ENCODE measurements around the gene UCK1.

The UCK1 gene

GRCh38 chr9:131492070-131492469 is 39.0 kb downstream of the UCK1 start:
- DNase-seq, result no peak

GRCh38 chr9:131491001-131491710 is 39.9 kb downstream of the UCK1 start:
- no peak for DNase-seq

- no peak for DNase-seq
Measured at GRCh38 chr9:131490514-131490913, 40.5 kb downstream of the UCK1 start.

- DNase-seq, result no peak
Measured at GRCh38 chr9:131487621-131488031, 43.4 kb downstream of the UCK1 start.

GRCh38 chr9:131487001-131487400 is 44.1 kb downstream of the UCK1 start:
- no peak for DNase-seq

DNA sequence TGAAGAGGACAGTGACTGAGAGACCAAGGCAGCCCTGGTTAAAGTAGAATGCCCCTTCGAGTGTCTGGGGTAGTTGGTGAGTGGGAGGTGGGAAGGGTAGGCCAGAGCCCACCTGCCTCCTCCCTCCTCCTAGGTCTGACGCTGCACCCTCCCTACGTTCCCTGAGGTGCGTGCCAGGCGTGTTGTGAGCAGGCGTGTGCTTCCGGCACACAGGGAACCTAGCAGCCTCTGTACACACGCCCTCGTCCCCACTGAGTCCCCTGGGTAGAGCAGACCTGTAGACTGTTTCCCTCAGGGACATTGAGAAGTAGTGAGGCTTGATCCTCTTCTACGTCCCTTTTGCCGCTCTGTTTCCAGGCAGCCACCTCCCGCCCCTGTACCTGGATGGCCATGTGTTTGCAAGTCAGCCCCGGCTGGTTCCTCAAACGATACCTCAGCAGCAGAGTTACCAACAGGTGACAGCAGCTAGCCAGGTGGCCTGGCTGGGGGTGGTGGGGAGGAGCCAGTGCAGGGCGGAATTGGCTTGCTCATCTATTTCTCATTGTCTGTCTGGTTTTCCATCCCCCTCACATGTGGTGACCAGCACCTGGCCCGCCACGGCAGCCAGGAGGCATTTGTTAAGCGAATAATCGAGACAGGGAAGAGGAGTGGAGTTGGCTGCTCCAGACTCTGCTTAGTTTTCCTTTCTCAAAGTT is 45.2 kb downstream of the UCK1 start:
- no peak for DNase-seq

- DNase-seq, result no peak
Measured at GRCh38 chr9:131485206-131485605, 45.9 kb downstream of the UCK1 start.

GRCh38 chr9:131484560-131485185 is 46.4 kb downstream of the UCK1 start:
- no peak for DNase-seq

DNA sequence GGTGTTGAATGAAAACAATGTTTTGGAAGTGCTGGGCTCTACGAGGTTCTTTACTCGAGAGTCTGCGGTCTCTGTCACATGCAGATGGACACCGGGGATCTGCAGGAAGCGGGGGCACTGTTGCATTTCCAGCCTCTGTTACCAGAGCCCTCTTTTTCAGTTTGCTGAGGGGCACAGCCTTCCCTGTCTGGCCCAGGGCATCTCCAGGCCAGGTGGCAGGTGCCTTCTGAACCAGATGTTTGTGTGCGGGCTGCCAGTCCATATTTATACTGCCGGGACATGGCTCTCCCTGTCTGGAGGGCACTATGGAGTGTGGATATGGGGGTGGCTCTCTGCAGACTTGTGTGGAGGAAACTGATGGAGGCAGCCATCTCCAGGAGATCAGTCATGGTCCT is 47.0 kb downstream of the UCK1 start:
- DNase-seq, result no peak

GRCh38 chr9:131483319-131484050 is 47.6 kb downstream of the UCK1 start:
- no peak for DNase-seq

- DNase-seq, result no peak
Measured at GRCh38 chr9:131482343-131483006, 48.6 kb downstream of the UCK1 start.

- DNase-seq, result no peak
Measured at GRCh38 chr9:131481441-131482342, 49.4 kb downstream of the UCK1 start.

DNA sequence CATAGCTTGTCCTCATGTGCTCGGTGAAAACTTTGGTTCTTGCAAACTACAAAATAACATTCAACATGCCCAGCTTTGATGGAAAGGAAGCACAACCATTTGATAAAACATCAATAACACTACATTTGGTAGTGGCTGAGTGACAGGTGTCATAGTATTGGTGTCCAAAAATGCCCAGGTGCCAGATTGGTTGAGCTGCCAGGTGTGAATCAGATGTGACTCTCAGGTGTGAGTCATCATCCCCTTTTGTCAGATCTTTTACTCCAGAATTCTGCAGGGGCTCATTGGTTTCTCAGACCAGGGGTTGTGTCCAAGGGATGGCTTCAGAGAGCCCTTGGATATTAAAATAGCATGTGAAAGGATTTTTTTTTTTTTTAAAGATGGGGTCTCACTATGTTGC is 50.8 kb downstream of the UCK1 start:
- DNase-seq, result no peak

GRCh38 chr9:131478911-131479310 is 52.2 kb downstream of the UCK1 start:
- no peak for DNase-seq

GRCh38 chr9:131478421-131478868 is 52.6 kb downstream of the UCK1 start:
- DNase-seq, result peak; percentile 62

- DNase-seq, result no peak
Measured at GRCh38 chr9:131477816-131478419, 53.1 kb downstream of the UCK1 start.

- no peak for DNase-seq
Measured at GRCh38 chr9:131477367-131477766, 53.7 kb downstream of the UCK1 start.

DNA sequence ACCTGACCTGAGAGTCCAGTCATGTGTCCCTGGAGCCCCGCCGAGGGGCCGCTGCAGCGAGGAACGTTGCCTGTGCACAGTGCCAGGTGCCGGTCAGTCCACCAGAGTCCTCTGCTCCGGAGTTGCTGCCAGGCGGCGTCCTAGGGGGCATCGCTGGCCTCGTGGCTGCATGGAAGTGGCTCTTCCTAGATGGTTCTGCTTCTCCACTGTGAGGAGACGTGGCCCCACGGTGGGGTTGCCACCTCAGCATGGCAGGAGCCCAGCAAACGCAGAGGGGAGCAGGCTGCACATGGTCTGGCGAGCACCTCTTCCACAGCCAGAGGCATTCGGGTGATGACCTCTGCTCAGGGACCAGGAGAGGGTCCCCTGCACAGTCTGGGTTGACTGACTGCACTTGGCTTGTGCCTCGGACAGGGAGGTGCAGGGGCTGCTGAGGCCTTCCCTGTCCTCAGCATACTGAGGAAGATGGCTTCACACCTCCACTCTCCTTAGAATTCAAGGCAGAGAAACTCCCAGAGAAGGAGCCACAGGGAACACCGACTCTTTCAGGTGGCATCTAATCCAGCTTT is 54.2 kb downstream of the UCK1 start:
- DNase-seq, result no peak

- DNase-seq, result no peak
Measured at GRCh38 chr9:131475956-131476776, 54.9 kb downstream of the UCK1 start.

Measured in activated gamma-delta T cell treated with Interleukin-2 at 50 U/mL for 16 hours (primary cell).